HCT116 (cell line): ENCODE results near the gene ACTR8.

Experiments used
- ATF3 ChIP-seq: IDR thresholded peaks from 2 replicates; pipeline ENCODE4 v1.6.1; 2012
- CEBPB ChIP-seq: IDR thresholded peaks from 2 replicates; pipeline ENCODE4 v1.6.1; 2012; ENCODE audit warnings: low read depth
- ELF1 ChIP-seq: IDR thresholded peaks from 2 replicates; pipeline ENCODE4 v1.6.1; 2012; ENCODE audit warnings: low read depth, borderline replicate concordance
- EZH2phosphoT487 ChIP-seq: fragments of 200-600 bp; IDR thresholded peaks from 2 replicates; pipeline ENCODE4 v1.6.1; 2018; ENCODE audit warnings: antibody characterized with exemption, borderline replicate concordance
- POLR2A ChIP-seq: IDR thresholded peaks from 2 replicates; pipeline ENCODE4 v1.7.0; 2011; ENCODE audit warnings: borderline replicate concordance; ENCODE audit not compliant: insufficient read depth, insufficient read length; ENCODE audit errors: extremely low read depth
- POLR2AphosphoS5 ChIP-seq: IDR thresholded peaks from 2 replicates; pipeline ENCODE4 v1.6.1; 2011; ENCODE audit warnings: mild to moderate bottlenecking, low read depth, low read length, moderate library complexity
- RAD21 ChIP-seq: IDR thresholded peaks from 2 replicates; pipeline ENCODE4 v1.6.1; 2012; ENCODE audit warnings: low read depth, mild to moderate bottlenecking
- YY1 ChIP-seq: IDR thresholded peaks from 2 replicates; pipeline ENCODE4 v1.6.1; 2011; ENCODE audit warnings: low read length, low read depth, moderate library complexity, mild to moderate bottlenecking; ENCODE audit not compliant: insufficient replicate concordance; ENCODE audit errors: extremely low read depth
- TF ChIP-seq, protein P1 (sequence below): IDR thresholded peaks from 2 replicates; pipeline ENCODE4 v1.6.1; 2012
- TF ChIP-seq, protein P2 (sequence below), 3 experiments: fragments of 200-600 bp in 1 of 3; sonication (generic) in 1 of 3; IDR thresholded peaks in 2 of 3; conservative IDR thresholded peaks in 1 of 3; 2 replicates each; pipeline ENCODE4 v1.5.1; 2012 to 2017; ENCODE audit warnings: low read depth in 2 of 3, low read length in 2 of 3, antibody characterized with exemption in 1 of 3, borderline replicate concordance in 1 of 3, control low read depth in 1 of 3, mild to moderate bottlenecking in 1 of 3, mixed read lengths in 1 of 3, mixed run types in 1 of 3, moderate library complexity in 1 of 3; ENCODE audit not compliant: insufficient read depth in 1 of 3

DNA sequence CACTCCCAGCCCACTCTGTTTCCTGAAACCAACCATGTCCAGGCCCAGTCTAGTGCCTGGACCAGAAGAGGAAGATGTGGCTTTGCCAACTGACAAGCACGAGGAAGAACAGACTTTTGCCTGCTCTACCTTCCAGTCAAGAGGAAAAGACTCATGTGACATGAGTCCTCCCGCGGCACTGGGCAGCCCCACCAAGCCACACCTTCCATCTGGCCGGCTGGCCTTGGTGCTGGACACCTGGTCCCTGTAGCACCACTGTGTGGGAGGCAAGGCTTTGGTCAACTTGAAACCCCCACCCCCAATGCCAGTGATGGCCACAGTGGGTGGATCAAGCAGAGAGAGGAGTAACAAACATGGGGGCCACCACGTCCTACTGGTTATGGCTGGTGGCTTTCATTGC lies 48.3 kb downstream of the ACTR8 start:
- TF ChIP-seq ATF3 (no peak), YY1 (no peak), POLR2AphosphoS5 (no peak), EZH2phosphoT487 (no peak), POLR2A (no peak), ELF1 (no peak), RAD21 (no peak), CEBPB (no peak)
- TF ChIP-seq, protein P1, sequence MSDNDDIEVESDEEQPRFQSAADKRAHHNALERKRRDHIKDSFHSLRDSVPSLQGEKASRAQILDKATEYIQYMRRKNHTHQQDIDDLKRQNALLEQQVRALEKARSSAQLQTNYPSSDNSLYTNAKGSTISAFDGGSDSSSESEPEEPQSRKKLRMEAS = no peak
- TF ChIP-seq, protein P2, sequence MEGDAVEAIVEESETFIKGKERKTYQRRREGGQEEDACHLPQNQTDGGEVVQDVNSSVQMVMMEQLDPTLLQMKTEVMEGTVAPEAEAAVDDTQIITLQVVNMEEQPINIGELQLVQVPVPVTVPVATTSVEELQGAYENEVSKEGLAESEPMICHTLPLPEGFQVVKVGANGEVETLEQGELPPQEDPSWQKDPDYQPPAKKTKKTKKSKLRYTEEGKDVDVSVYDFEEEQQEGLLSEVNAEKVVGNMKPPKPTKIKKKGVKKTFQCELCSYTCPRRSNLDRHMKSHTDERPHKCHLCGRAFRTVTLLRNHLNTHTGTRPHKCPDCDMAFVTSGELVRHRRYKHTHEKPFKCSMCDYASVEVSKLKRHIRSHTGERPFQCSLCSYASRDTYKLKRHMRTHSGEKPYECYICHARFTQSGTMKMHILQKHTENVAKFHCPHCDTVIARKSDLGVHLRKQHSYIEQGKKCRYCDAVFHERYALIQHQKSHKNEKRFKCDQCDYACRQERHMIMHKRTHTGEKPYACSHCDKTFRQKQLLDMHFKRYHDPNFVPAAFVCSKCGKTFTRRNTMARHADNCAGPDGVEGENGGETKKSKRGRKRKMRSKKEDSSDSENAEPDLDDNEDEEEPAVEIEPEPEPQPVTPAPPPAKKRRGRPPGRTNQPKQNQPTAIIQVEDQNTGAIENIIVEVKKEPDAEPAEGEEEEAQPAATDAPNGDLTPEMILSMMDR (IDR thresholded peaks at IDR 0.05 in 2 of 3, conservative IDR thresholded peaks at IDR 0.05 in 1 of 3; ENCODE audit: borderline replicate concordance in 1 of 3, insufficient read depth in 1 of 3, low read depth in 2 of 3, low read length in 2 of 3) = no peak
